IMR-90 (cell line): ENCODE results near the gene ELMOD3. TPM values are rescaled to one million over a fixed set of nuclear protein-coding genes. Genes with fewer than 3 reads are reported as not detected.

Experiments
- ATAC-seq: fragments of 200-7000 bp; cut with Tn5 transposase; 2 replicates; pipeline ENCODE4 v1.9.1; 2020; ENCODE audit warnings: low read depth, mild to moderate bottlenecking, moderate library complexity
- BruUV-seq: library from RNA; stranded (reverse); fragments of 400-500 nt; replicated peaks from 2 replicates; lab custom pipeline; 2021; lab: Mats Ljungman, UMichigan
- CTCF ChIA-PET: fragments of 300-600 bp; formaldehyde crosslinking; extraction: SDS; loops from one replicate; lab custom pipeline; 2021; ENCODE audit warnings: antibody characterized with exemption; lab: Yijun Ruan, JAX
- POLR2A ChIA-PET: fragments of 300-600 bp; sonication (Branson Sonifier 250); formaldehyde crosslinking; loops from one replicate; lab custom pipeline; 2022; ENCODE audit warnings: antibody characterized with exemption; ENCODE audit not compliant: unreplicated experiment; lab: Charles Lee
- DNase-seq: peaks from one replicate; pipeline ENCODE4 v3.0.0; 2013
- H2AFZ ChIP-seq: replicated peaks from 2 replicates; pipeline ENCODE3; 2013; ENCODE audit warnings: low read length, mild to moderate bottlenecking; ENCODE audit not compliant: poor library complexity
- H2AK5ac ChIP-seq: 2 replicates; pipeline ENCODE4 v1.6.1; 2013; ENCODE audit warnings: low read depth, low read length, inconsistent platforms
- H2AK9ac ChIP-seq: replicated peaks from 2 replicates; pipeline ENCODE3; 2013; ENCODE audit warnings: mild to moderate bottlenecking, low read depth, low read length, moderate library complexity; ENCODE audit not compliant: poor library complexity
- H2BK120ac ChIP-seq: 2 replicates; pipeline ENCODE4 v1.6.1; 2013; ENCODE audit warnings: low read depth, low read length, inconsistent platforms
- H2BK15ac ChIP-seq: 3 replicates; pipeline ENCODE4 v1.6.1; 2013; ENCODE audit warnings: low read depth, low read length, inconsistent platforms
- H2BK20ac ChIP-seq: 2 replicates; pipeline ENCODE4 v1.6.1; 2013; ENCODE audit warnings: low read depth, mild to moderate bottlenecking, inconsistent platforms, low read length, moderate library complexity
- H2BK5ac ChIP-seq: 2 replicates; pipeline ENCODE4 v1.6.1; 2013; ENCODE audit warnings: mild to moderate bottlenecking, low read depth, low read length, inconsistent platforms; ENCODE audit not compliant: poor library complexity, severe bottlenecking
- H3K14ac ChIP-seq: replicated peaks from 2 replicates; pipeline ENCODE4 v1.6.1; 2013; ENCODE audit warnings: low read depth, low read length, inconsistent platforms
- H3K18ac ChIP-seq: 2 replicates; pipeline ENCODE4 v1.6.1; 2013; ENCODE audit warnings: low read depth, low read length, control low read depth
- H3K23ac ChIP-seq: 2 replicates; pipeline ENCODE4 v1.6.1; 2013; ENCODE audit warnings: low read depth, low read length, inconsistent platforms
- H3K27ac ChIP-seq: 2 replicates; pipeline ENCODE4 v1.5.1; 2013; ENCODE audit warnings: mild to moderate bottlenecking, control low read depth, low read length; ENCODE audit not compliant: insufficient read depth
- H3K27me3 ChIP-seq: 2 replicates; pipeline ENCODE4 v1.6.1; 2013; ENCODE audit warnings: low read length; ENCODE audit not compliant: control insufficient read depth, insufficient read depth
- H3K36me3 ChIP-seq: 2 replicates; pipeline ENCODE4 v1.6.1; 2013; ENCODE audit warnings: low read length, mixed read lengths; ENCODE audit not compliant: control insufficient read depth, insufficient read depth
- H3K4ac ChIP-seq: 2 replicates; pipeline ENCODE4 v1.6.1; 2013; ENCODE audit warnings: low read depth, low read length, inconsistent platforms
- H3K4me1 ChIP-seq: 2 replicates; pipeline ENCODE4 v1.6.1; 2013; ENCODE audit warnings: low read length, mixed read lengths; ENCODE audit not compliant: control insufficient read depth, insufficient read depth
- H3K4me2 ChIP-seq: 2 replicates; pipeline ENCODE4 v1.6.1; 2013; ENCODE audit warnings: low read depth, mild to moderate bottlenecking, control low read depth, low read length, moderate library complexity
- H3K4me3 ChIP-seq: 2 replicates; pipeline ENCODE4 v1.5.1; 2013; ENCODE audit warnings: low read depth, mild to moderate bottlenecking, control low read depth, low read length, moderate library complexity; ENCODE audit not compliant: insufficient read depth
- H3K56ac ChIP-seq: 2 replicates; pipeline ENCODE4 v1.6.1; 2013; ENCODE audit warnings: low read length, inconsistent platforms; ENCODE audit not compliant: insufficient read depth; ENCODE audit errors: extremely low read depth
- H3K79me1 ChIP-seq, 2 experiments: 2 replicates each; pipeline ENCODE4 v1.6.1; 2013; ENCODE audit warnings: low read length in 2 of 2, inconsistent platforms in 1 of 2, low read depth in 1 of 2
- H3K9ac ChIP-seq: 2 replicates; pipeline ENCODE4 v1.6.1; 2013; ENCODE audit warnings: low read depth, low read length, control low read depth
- H3K9me1 ChIP-seq: 2 replicates; pipeline ENCODE4 v1.6.1; 2013; ENCODE audit warnings: low read length, inconsistent platforms; ENCODE audit not compliant: insufficient read depth
- H3K9me3 ChIP-seq: 2 replicates; pipeline ENCODE4 v1.6.1; 2013; ENCODE audit warnings: low read length; ENCODE audit not compliant: control insufficient read depth, insufficient read depth
- H4K20me1 ChIP-seq: 2 replicates; pipeline ENCODE4 v1.6.1; 2013; ENCODE audit warnings: low read length, inconsistent platforms; ENCODE audit not compliant: insufficient read depth
- H4K5ac ChIP-seq: 2 replicates; pipeline ENCODE4 v1.6.1; 2013; ENCODE audit warnings: mild to moderate bottlenecking, low read depth, low read length, control low read depth
- H4K8ac ChIP-seq, 2 experiments: 2 replicates each; pipeline ENCODE4 v1.6.1; 2013; ENCODE audit warnings: low read depth in 2 of 2, low read length in 2 of 2, control low read depth in 1 of 2, inconsistent platforms in 1 of 2
- H4K91ac ChIP-seq: 2 replicates; pipeline ENCODE4 v1.6.1; 2013; ENCODE audit warnings: low read depth, low read length, inconsistent platforms; ENCODE audit not compliant: insufficient read depth
- BHLHE40 ChIP-seq: fragments of 150-350 bp; IDR thresholded peaks from 2 replicates; pipeline ENCODE4 v1.6.1; 2016; ENCODE audit warnings: mild to moderate bottlenecking, low read depth, low read length
- CEBPB ChIP-seq: IDR thresholded peaks from 2 replicates; pipeline ENCODE4 v1.6.1; 2012; ENCODE audit warnings: low read depth, low read length, improper control_type of control experiment
- CHD1 ChIP-seq: IDR thresholded peaks from 2 replicates; pipeline ENCODE4 v1.6.1; 2012; ENCODE audit warnings: low read depth, low read length, improper control_type of control experiment
- CTCF ChIP-seq: conservative IDR thresholded peaks from 2 replicates; pipeline ENCODE4 v1.5.1; 2012; ENCODE audit warnings: mild to moderate bottlenecking, low read depth, low read length, improper control_type of control experiment
- ELK1 ChIP-seq: fragments of 150-350 bp; IDR thresholded peaks from 2 replicates; pipeline ENCODE4 v1.6.1; 2016; ENCODE audit warnings: low read depth, mild to moderate bottlenecking, low read length, moderate library complexity, borderline replicate concordance
- FOS ChIP-seq: fragments of 150-350 bp; IDR thresholded peaks from 2 replicates; pipeline ENCODE4 v1.6.1; 2016; ENCODE audit warnings: low read depth, low read length
- MAFK ChIP-seq: IDR thresholded peaks from 2 replicates; pipeline ENCODE4 v1.6.1; 2012; ENCODE audit warnings: low read depth, low read length, improper control_type of control experiment
- MAZ ChIP-seq: IDR thresholded peaks from 2 replicates; pipeline ENCODE4 v1.6.1; 2012; ENCODE audit warnings: low read depth, mild to moderate bottlenecking, low read length, improper control_type of control experiment, moderate library complexity, borderline replicate concordance
- MXI1 ChIP-seq: IDR thresholded peaks from 2 replicates; pipeline ENCODE4 v1.6.1; 2012; ENCODE audit warnings: low read depth, mild to moderate bottlenecking, low read length, moderate library complexity, borderline replicate concordance
- NFE2L2 ChIP-seq: fragments of 150-350 bp; IDR thresholded peaks from 2 replicates; pipeline ENCODE4 v1.6.1; 2016; ENCODE audit warnings: low read depth, mild to moderate bottlenecking, low read length
- POLR2A ChIP-seq: IDR thresholded peaks from 2 replicates; pipeline ENCODE4 v1.6.1; 2012; ENCODE audit warnings: mild to moderate bottlenecking, low read depth, low read length
- RAD21 ChIP-seq: IDR thresholded peaks from 2 replicates; pipeline ENCODE4 v1.6.1; 2012; ENCODE audit warnings: low read length, improper control_type of control experiment
- RCOR1 ChIP-seq: IDR thresholded peaks from 2 replicates; pipeline ENCODE4 v1.6.1; 2012; ENCODE audit warnings: mild to moderate bottlenecking, low read length, improper control_type of control experiment; ENCODE audit not compliant: insufficient replicate concordance
- RFX5 ChIP-seq: IDR thresholded peaks from 2 replicates; pipeline ENCODE4 v1.8.0; 2012; ENCODE audit warnings: low read depth, mild to moderate bottlenecking, low read length, moderate library complexity
- SMC3 ChIP-seq: fragments of 150-350 bp; IDR thresholded peaks from 2 replicates; pipeline ENCODE4 v1.6.1; 2016; ENCODE audit warnings: low read depth, mild to moderate bottlenecking, antibody characterized with exemption, low read length, moderate library complexity
- USF2 ChIP-seq: fragments of 150-350 bp; IDR thresholded peaks from 2 replicates; pipeline ENCODE4 v1.6.1; 2017; ENCODE audit warnings: mild to moderate bottlenecking, antibody characterized with exemption, low read length, low read depth
- WGBS, 2 experiments: methylation state at CpG; one replicate each; pipeline versions ENCODE4 v1.1.5 to v1.1.7; 2013; ENCODE audit warnings: missing lambda C conversion rate in 2 of 2; ENCODE audit not compliant: insufficient read length in 1 of 2; ENCODE audit errors: extremely low coverage in 2 of 2; 5-methylcytosine and 5-hydroxymethylcytosine counted together
- dilution Hi-C: fragments of 300-500 bp; cut with HindIII; formaldehyde crosslinking; loops from one replicate; pipeline ENCODE4 v1.14.3; 2018; ENCODE audit warnings: low sequenced_read_pairs; ENCODE audit not compliant: unreplicated experiment
- in situ Hi-C: fragments of 300-500 bp; cut with MboI; formaldehyde crosslinking; loops from 3 replicates; pipeline ENCODE4 v1.14.3; 2019; ENCODE audit warnings: low sequenced_read_pairs, inconsistent platforms, mixed read lengths
- intact Hi-C: fragments of 100-400 bp; cut with micrococcal nuclease; formaldehyde crosslinking; loops from 2 replicates; pipeline ENCODE4 v1.10.0; 2022
- polyA plus RNA-seq, 3 experiments: library from polyadenylated mRNA; depleted of rRNA; stranded (reverse); fragments of >200 nt; gene quantifications; 2 replicates each; pipeline ENCODE4 v1.2.3, GENCODE V29; 2012; ENCODE audit warnings: low replicate concordance in 1 of 3
- total RNA-seq: library from RNA; depleted of rRNA; stranded (reverse); fragments of >200 nt; gene quantifications from 2 replicates; pipeline ENCODE4 v1.2.3, GENCODE V29; 2012

Gene ELMOD3
- total and polyA plus RNA-seq, 2 of the 4 experiments (the other 2 are of a cell fraction) = 13.1 to 20.7 TPM

- WGBS, 2 experiments = 80% methylated on average over 1 of the region's 7 CpGs; no CpG with 5 or more reads in 1 of the 2 experiments
- Histone ChIP-seq H3K4me2 (no peak overlapping the region), H2BK120ac (no peak overlapping the region), H3K23ac (no peak overlapping the region), H3K14ac (no peak overlapping the region), H2AK9ac (no peak overlapping the region), H4K20me1 (no peaks in the 10 kb centered on the region), H3K9ac (no peak overlapping the region), H3K36me3 (no peaks in the 10 kb centered on the region), H3K18ac (no peak overlapping the region), H4K5ac (no peak overlapping the region), H2AFZ (no peak overlapping the region), H3K9me1 (peaks cover 30% of the 10 kb centered on the region), H3K4me3 (no peak overlapping the region), H2BK5ac (no peak overlapping the region), H3K27ac (no peak overlapping the region), H3K56ac (no peak overlapping the region), H3K9me3 (no peaks in the 10 kb centered on the region), H4K8ac (no peak overlapping the region), H2BK15ac (no peak overlapping the region), H2BK20ac (peak overlapping the region; percentile 59), H3K27me3 (no peaks in the 10 kb centered on the region), H3K4ac (no peak overlapping the region), H3K79me1 (peaks cover 0 to 13% of the 10 kb centered on the region in 2 experiments; a peak in 1 of 4 replicates), H3K4me1 (peaks cover 24% of the 10 kb centered on the region), H4K91ac (no peak overlapping the region), H2AK5ac (no peak overlapping the region)
- intact Hi-C loops (no loop called here), dilution Hi-C loops (no loop called here), in situ Hi-C loops (no loop called here)
- DNase-seq (no peak), ATAC-seq (no peak)
- TF ChIP-seq NFE2L2 (no peak), CHD1 (no peak), CEBPB (no peak), MXI1 (no peak), MAZ (no peak), RFX5 (no peak), ELK1 (no peak), MAFK (no peak), RAD21 (no peak), CTCF (no peak), USF2 (no peak), FOS (no peak), BHLHE40 (no peak), RCOR1 (no peak), SMC3 (no peak), POLR2A (no peak)
- ChIA-PET POLR2A (interaction anchor here (0.6 kb wide), 1 partner anchor 14 kb away, joined by 4 read pairs; no protein-coding TSS in a partner anchor), CTCF (interaction anchor here (0.6 kb wide), 1 partner anchor 104 kb away, joined by 5 read pairs; no protein-coding TSS in a partner anchor)
- no TSS peak for BruUV-seq
These were observed 85.4 kb downstream of the ELMOD3 start for GRCh38 chr2:85439986-85440385.
